Right atrium auricular region (tissue), 2 donors: ENCODE measurements around the gene KCNH6. TPM values are rescaled to one million over a fixed set of nuclear protein-coding genes. Genes with fewer than 3 reads are reported as not detected.

Experiments used
- DNase-seq: peaks from one replicate; pipeline ENCODE4 v3.0.0-alpha.2; 2019; ENCODE audit warnings: low spot score
- H3K27ac ChIP-seq, 2 donors: fragments of 200-600 bp; sonication (generic); 1 replicate in 1 of 2; 2 replicates in 1 of 2; pipeline ENCODE4 v1.5.1; 2016 to 2019
- H3K27me3 ChIP-seq, 2 donors: fragments of 200-600 bp; sonication (generic); one replicate each; pipeline versions ENCODE4 v1.5.1 to v1.6.0; 2017 to 2019
- H3K36me3 ChIP-seq: fragments of 200-600 bp; sonication (generic); one replicate; pipeline ENCODE4 v1.5.1; 2016
- H3K4me1 ChIP-seq, 2 donors: fragments of 200-600 bp; sonication (generic); one replicate each; pipeline versions ENCODE4 v1.5.1 to v1.6.0; 2017 to 2019
- H3K4me3 ChIP-seq, 2 donors: fragments of 200-600 bp; sonication (generic); 1 replicate in 1 of 2; 2 replicates in 1 of 2; pipeline ENCODE4 v1.5.1; 2017 to 2019; ENCODE audit warnings: mild to moderate bottlenecking in 1 of 2, moderate library complexity in 1 of 2
- H3K9me3 ChIP-seq, 2 donors: fragments of 200-600 bp; sonication (generic); one replicate each; pipeline ENCODE4 v1.5.1; 2019
- CTCF ChIP-seq, 2 donors: fragments of 200-600 bp; sonication (generic); IDR thresholded peaks; one replicate each; pipeline ENCODE4 v1.5.1; 2019; ENCODE audit warnings: antibody characterized with exemption in 2 of 2
- total RNA-seq, 2 donors: library from RNA; depleted of rRNA; stranded (reverse); fragments of >200 nt; gene quantifications; one replicate each; pipeline ENCODE4 v1.1.0, GENCODE V29; 2016

KCNH6 gene
- total RNA-seq, 2 donors from 2014 or later, result not detected

DNA sequence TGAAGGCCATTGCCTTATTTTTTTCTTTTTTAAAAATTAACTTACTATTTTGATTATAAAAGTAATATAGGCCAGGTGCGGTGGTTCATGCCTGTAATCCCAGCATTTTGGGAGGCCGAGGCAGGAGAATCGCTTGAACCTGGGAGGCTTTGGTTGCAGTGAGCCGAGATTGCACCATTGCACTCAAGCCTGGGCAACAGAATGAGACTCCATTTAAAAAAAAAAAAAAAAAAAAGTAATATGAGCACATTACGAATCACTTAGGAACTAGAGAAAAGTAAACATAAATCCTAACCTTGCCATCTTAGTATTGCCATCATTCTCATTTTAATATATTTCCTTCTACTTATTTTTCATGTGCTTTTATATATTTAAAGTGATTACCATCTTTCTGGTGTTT is 64.6 kb downstream of the KCNH6 start:
- Histone ChIP-seq H3K4me1 (no peaks in the 10 kb centered on the region), H3K9me3 (no peaks in the 10 kb centered on the region), H3K27ac (no peak overlapping the region), H3K36me3 (peaks cover 83% of the 10 kb centered on the region), H3K4me3 (no peak overlapping the region), H3K27me3 (no peaks in the 10 kb centered on the region)
- DNase-seq, result no peak
- no peak for TF ChIP-seq CTCF (IDR thresholded peaks at IDR 0.05)

GRCh38 chr17:63588797-63589196 is 65.6 kb downstream of the KCNH6 start:
- no peak for TF ChIP-seq CTCF (IDR thresholded peaks at IDR 0.05)
- Histone ChIP-seq H3K9me3 (no peaks in the 10 kb centered on the region), H3K4me3 (no peak overlapping the region), H3K27ac (no peak overlapping the region), H3K4me1 (no peaks in the 10 kb centered on the region), H3K27me3 (no peaks in the 10 kb centered on the region), H3K36me3 (peaks cover 74% of the 10 kb centered on the region)
- DNase-seq, result no peak

DNA sequence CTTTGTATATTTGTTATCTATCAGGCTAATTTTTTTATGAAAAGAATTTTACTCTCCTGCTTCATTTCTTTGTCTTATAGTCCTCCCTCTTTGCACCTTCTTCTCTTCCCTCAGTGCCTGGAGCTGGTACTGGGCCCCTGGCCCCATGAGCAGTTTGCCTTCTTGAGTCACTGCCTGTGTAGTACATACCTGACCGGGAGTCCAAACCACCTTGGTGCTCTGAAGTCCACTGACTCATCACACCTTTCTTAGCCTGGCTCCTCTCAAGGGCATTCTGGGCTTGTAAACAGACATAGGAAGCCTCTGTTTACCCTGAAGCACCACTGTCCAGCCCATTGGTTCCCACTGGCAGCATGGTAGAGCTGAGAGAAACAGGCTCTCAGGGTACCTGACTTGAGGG is 66.5 kb downstream of the KCNH6 start:
- DNase-seq, result no peak
- no peak overlapping the region for H3K4me3 ChIP-seq
- no peaks in the 10 kb centered on the region for H3K9me3 ChIP-seq
- TF ChIP-seq CTCF (IDR thresholded peaks at IDR 0.05), result no peak
- no peaks in the 10 kb centered on the region for H3K27me3 ChIP-seq
- H3K36me3 ChIP-seq, result peaks cover 66% of the 10 kb centered on the region
- no peak overlapping the region for H3K27ac ChIP-seq
- no peaks in the 10 kb centered on the region for H3K4me1 ChIP-seq

DNA sequence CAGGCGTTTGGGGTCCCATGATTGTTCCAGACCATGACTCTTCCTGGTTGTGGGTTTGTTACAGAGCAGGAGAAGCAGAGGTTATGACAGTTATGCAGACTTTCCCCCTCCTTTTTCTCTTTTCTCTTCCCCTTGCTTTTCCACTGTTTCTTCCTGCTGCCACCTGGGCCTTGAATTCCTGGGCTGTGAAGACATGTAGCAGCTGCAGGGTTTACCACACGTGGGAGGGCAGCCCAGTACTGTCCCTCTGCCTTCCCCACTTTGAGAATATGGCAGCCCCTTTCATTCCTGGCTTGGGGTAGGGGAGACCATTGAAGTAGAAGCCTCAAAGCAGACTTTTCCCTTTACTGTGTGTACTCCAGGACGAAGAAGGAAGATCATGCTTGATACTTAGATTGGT is 69.6 kb downstream of the KCNH6 start:
- no peak overlapping the region for H3K27ac ChIP-seq

GRCh38 chr17:63595132-63595531 is 72.0 kb downstream of the KCNH6 start:
- DNase-seq, result no peak
- Histone ChIP-seq H3K27me3 (no peaks in the 10 kb centered on the region), H3K36me3 (peaks cover 20% of the 10 kb centered on the region), H3K27ac (no peak overlapping the region), H3K4me3 (no peak overlapping the region), H3K9me3 (no peaks in the 10 kb centered on the region), H3K4me1 (peaks cover 0 to 3% of the 10 kb centered on the region in 2 donors)
- TF ChIP-seq CTCF (IDR thresholded peaks at IDR 0.05), result no peak

More for the DNA sequence above, 69.6 kb downstream of the KCNH6 start:
- H3K9me3 ChIP-seq, result no peaks in the 10 kb centered on the region
- no peak overlapping the region for H3K4me3 ChIP-seq
- no peak for DNase-seq
- H3K4me1 ChIP-seq, result no peaks in the 10 kb centered on the region
- H3K27me3 ChIP-seq, result no peaks in the 10 kb centered on the region
- peaks cover 39% of the 10 kb centered on the region for H3K36me3 ChIP-seq
- TF ChIP-seq CTCF (IDR thresholded peaks at IDR 0.05), result no peak

Other genes starting within 250 kb of the KCNH6 start
- 10 to 100 TPM; 13.4 to 13.7 TPM for gene CYB561, start 77.1 kb upstream of the KCNH6 start, total RNA-seq
- gene ACE, start 46.3 kb upstream of the KCNH6 start, total RNA-seq, result 1 to 10 TPM; 3.4 to 4.0 TPM
- 10 to 100 TPM; 26.9 to 31.8 TPM for gene DCAF7, start 27.1 kb downstream of the KCNH6 start, total RNA-seq
- gene TACO1, start 77.5 kb downstream of the KCNH6 start, total RNA-seq, result 10 to 100 TPM; 18.2 to 27.7 TPM
- gene MAP3K3, start 99.1 kb downstream of the KCNH6 start, total RNA-seq, result 10 to 100 TPM; 38.2 to 94.7 TPM
- gene LIMD2, start 176.8 kb downstream of the KCNH6 start, total RNA-seq, result 1 to 10 TPM; 2.7 to 5.6 TPM
- 10 to 100 TPM; 13.1 to 14.4 TPM for gene STRADA, start 218.4 kb downstream of the KCNH6 start, total RNA-seq